Suppressor macrophage treated with lipopolysaccharide for 1 hour (primary cell): ENCODE data around the gene SCUBE1.

Experiments used
- DNase-seq, 3 donors: peaks; one replicate each; pipeline ENCODE4 v3.0.0-alpha.2; 2020 to 2022

The SCUBE1 gene

GRCh38 chr22:43343262-43343669, at the start of gene SCUBE1:
SCUBE1 (minus strand) TSS chr22:43343372; CDS start chr22:43343261, 111 bp downstream.
- DNase-seq = peak; percentile 78 to 92 (median 87)

GRCh38 chr22:43392385-43392989, 49.3 kb upstream of the SCUBE1 start:
- DNase-seq = no peak

GRCh38 chr22:43391306-43391705, 48.1 kb upstream of the SCUBE1 start:
- DNase-seq = no peak

- DNase-seq = no peak
These were observed 47.7 kb upstream of the SCUBE1 start for GRCh38 chr22:43390872-43391271.

- no peak for DNase-seq
These were observed 47.0 kb upstream of the SCUBE1 start for GRCh38 chr22:43390166-43390565.

GRCh38 chr22:43389227-43389836, 46.2 kb upstream of the SCUBE1 start:
- DNase-seq = no peak

GRCh38 chr22:43388420-43388851, 45.3 kb upstream of the SCUBE1 start:
- peak; percentile 77 to 81 (median 81) for DNase-seq

GRCh38 chr22:43387815-43388214, 44.6 kb upstream of the SCUBE1 start:
- no peak for DNase-seq

GRCh38 chr22:43385770-43386641, 42.8 kb upstream of the SCUBE1 start:
- peak; percentile 79 to 89 (median 89) for DNase-seq

GRCh38 chr22:43384863-43385262, 41.7 kb upstream of the SCUBE1 start:
- no peak for DNase-seq

- peak; percentile 20 to 29 (median 21) for DNase-seq
These were observed 38.5 kb upstream of the SCUBE1 start for GRCh38 chr22:43381693-43382092.

GRCh38 chr22:43377896-43378704, 34.9 kb upstream of the SCUBE1 start:
- DNase-seq = peak in 2 of 3 donors; percentile 20 to 27

GRCh38 chr22:43377548-43377895, 34.4 kb upstream of the SCUBE1 start:
- DNase-seq = no peak

GRCh38 chr22:43376765-43377547, 33.8 kb upstream of the SCUBE1 start:
- DNase-seq = no peak

- DNase-seq = no peak
These were observed 32.8 kb upstream of the SCUBE1 start for GRCh38 chr22:43375951-43376455.

- DNase-seq = no peak
These were observed 26.9 kb upstream of the SCUBE1 start for GRCh38 chr22:43370036-43370435.

- DNase-seq = no peak
These were observed 22.7 kb upstream of the SCUBE1 start for GRCh38 chr22:43365715-43366440.

- DNase-seq = no peak
These were observed 20.9 kb upstream of the SCUBE1 start for GRCh38 chr22:43364169-43364435.

- no peak for DNase-seq
These were observed 20.4 kb upstream of the SCUBE1 start for GRCh38 chr22:43363315-43364168.

GRCh38 chr22:43360576-43360975, 17.4 kb upstream of the SCUBE1 start:
- no peak for DNase-seq
